Breast epithelium (tissue), 3 donors: Measurements from ENCODE around the gene PXN.

ENCODE experiments used
- POLR2A ChIP-seq: fragments of 450-650 bp; IDR thresholded peaks from one replicate; pipeline ENCODE4 v1.6.1; 2016; ENCODE audit warnings: antibody characterized with exemption, mild to moderate bottlenecking, moderate library complexity
- TF ChIP-seq, protein P1 (sequence below), 3 donors: fragments of 450-650 bp; IDR thresholded peaks; one replicate each; pipeline ENCODE4 v1.5.1; 2016 to 2017; ENCODE audit warnings: antibody characterized with exemption in 3 of 3, mild to moderate bottlenecking in 3 of 3, moderate library complexity in 3 of 3

DNA sequence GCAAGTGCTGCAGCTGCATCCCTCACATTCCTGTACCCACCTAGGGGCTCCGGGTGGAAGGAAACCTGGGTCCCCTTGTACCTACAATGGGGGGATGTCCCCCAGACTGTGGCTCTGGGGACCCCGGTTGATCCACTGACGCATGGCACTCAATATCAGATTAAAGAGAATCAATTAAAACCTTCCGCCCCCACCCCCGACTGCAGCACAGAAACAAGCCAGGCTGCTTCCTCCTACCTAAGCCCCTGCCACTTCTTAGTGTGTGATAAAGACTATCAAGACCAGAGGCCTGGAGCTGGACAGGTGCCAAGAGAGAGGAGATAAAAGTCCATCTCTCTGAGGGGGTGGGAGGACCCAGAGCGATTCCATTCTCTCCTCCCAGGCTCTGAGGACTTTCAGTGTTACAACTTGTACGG, 36.5 kb downstream of the PXN start:
- TF ChIP-seq, protein P1, sequence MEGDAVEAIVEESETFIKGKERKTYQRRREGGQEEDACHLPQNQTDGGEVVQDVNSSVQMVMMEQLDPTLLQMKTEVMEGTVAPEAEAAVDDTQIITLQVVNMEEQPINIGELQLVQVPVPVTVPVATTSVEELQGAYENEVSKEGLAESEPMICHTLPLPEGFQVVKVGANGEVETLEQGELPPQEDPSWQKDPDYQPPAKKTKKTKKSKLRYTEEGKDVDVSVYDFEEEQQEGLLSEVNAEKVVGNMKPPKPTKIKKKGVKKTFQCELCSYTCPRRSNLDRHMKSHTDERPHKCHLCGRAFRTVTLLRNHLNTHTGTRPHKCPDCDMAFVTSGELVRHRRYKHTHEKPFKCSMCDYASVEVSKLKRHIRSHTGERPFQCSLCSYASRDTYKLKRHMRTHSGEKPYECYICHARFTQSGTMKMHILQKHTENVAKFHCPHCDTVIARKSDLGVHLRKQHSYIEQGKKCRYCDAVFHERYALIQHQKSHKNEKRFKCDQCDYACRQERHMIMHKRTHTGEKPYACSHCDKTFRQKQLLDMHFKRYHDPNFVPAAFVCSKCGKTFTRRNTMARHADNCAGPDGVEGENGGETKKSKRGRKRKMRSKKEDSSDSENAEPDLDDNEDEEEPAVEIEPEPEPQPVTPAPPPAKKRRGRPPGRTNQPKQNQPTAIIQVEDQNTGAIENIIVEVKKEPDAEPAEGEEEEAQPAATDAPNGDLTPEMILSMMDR (IDR thresholded peaks at IDR 0.05) = no peak
- TF ChIP-seq POLR2A = no peak
